GM18517 (cell line): ENCODE results near the gene CWF19L1.
A peak's percentile ranks its signal among the peaks of the same experiment; 100 is the strongest.

ENCODE experiments used
- ATAC-seq: cut with Tn5 transposase; IDR thresholded peaks from one replicate; pipeline ENCODE4 v1.9.1; 2021; ENCODE audit warnings: mild to moderate bottlenecking, moderate library complexity; ENCODE audit not compliant: unreplicated experiment

The CWF19L1 gene

DNA sequence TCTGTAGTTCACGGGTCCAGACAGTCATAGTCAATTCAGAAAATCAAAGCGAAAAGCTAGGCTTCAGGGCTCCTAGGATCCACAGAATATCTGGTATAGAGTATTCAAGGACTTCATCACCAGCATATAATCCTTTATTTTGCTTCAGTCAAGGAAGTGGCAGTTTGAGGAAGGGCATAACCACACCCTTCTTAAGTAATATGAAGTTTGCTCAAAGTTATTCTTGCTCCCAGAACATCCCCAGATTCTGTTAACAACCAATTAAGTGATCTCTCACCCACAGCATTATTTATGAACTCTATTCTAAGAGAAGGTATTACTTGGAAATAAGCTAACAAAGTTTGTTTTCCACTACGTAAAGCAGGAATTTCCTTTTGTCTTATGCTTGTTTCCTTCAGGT lies 13.2 kb downstream of the CWF19L1 start:
- ATAC-seq, result no peak

DNA sequence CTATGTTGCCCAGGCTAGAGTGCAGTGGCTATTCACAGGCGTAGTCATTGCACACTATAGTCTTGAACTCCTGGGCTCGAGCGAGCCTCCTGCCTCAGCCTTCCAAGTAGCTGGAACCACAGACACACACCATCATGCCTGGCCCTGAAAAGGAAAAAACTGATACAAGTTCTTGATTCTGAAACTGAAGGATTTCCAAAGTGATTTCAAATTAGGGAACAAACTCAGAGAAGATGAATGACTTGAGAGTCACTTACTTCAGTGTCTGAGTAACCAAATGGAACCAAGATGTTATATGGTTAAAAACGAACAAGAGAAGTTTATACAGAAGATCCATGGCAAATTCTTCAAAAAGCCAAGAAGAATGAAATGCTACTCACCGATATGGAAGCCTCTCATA lies 14.4 kb downstream of the CWF19L1 start:
- no peak for ATAC-seq

DNA sequence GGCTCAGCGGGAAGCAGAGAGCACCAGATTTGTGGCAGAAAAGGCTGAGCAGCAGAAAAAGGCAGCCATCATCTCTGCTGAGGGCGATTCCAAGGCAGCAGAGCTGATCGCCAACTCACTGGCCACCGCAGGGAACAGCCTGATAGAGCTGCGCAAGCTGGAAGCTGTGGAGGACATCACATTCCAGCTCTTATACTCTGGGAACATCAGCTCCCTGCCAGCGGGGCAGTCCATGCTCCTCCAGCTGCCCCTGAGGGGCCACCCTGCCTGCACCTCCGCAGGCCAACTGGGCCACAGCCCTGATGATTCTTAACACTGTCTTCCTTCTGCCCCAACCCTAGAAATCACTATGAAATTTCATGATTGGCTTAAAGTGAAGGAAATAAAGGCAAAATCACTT lies 18.6 kb downstream of the CWF19L1 start:
- ATAC-seq, result no peak

DNA sequence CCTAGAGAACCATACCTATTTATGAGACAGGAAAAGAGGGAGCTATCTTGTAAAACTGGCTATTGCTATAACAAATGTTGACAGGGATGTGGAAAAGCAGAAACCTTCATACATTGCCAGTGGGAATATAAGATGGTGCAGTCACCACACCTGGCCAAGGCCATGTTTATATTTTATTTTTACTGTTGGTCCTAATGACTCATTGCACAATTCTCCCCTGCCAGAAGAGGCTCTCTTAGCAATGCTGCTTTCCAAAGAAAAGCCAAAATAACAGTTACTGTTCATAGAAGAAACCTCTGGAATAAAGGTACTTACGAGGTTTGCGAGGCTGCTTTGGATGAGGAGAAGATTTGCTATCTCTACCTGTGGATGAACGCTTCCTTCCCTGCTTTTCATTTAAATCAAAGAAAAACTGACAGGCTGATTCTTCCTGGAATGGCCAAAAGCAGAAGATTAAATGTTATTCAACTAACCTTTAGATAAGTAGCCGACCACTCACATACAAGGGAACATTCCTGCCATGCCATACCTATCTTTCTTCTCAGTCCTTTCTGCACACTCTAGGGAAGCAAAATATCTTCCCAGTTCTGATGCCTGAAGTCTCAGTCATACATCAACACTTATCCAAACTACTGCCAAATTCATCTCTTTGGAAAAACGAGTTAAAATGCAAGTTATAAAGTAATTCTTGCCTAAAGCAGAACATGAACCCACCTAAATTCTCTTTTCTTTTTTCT lies 21.8 kb downstream of the CWF19L1 start:
- no peak for ATAC-seq

DNA sequence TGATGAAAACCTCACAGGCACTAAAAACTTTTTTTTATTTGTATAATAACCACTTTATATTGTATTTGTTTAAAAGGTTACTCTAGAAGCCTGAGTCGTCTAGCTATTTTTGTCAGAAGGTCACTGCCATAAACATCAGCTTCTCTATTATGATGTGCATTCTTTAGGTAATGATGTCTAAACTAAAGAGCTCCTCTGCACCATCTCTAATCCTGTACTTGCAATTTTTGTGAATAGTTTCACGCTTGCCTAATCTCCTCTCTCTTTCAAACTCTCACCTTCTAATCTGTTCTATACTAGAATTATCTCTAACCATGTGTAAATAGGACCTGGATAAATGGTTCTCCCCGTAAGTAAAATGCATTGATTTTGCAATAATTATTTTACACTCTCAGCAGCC lies 27.6 kb downstream of the CWF19L1 start:
- ATAC-seq, result no peak

DNA sequence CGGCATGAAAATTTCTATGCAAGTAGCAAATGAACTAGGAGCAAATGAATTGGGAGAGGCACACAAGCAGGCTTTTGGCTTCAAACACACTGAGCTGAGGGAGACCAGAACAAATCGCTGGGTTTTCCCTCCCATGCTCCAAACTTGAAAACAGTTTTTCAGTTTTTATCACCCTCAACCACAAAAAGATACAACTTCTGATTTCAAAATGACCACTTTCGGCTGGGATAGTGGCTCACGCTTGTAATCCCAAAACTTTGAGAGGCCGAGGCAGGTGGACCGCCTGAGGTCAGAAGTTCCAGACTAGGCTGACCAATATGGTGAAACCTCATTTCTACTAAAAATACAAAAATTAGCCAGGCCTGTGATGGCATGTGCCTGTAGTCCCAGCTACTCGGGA lies 29.0 kb downstream of the CWF19L1 start:
- ATAC-seq, result no peak

DNA sequence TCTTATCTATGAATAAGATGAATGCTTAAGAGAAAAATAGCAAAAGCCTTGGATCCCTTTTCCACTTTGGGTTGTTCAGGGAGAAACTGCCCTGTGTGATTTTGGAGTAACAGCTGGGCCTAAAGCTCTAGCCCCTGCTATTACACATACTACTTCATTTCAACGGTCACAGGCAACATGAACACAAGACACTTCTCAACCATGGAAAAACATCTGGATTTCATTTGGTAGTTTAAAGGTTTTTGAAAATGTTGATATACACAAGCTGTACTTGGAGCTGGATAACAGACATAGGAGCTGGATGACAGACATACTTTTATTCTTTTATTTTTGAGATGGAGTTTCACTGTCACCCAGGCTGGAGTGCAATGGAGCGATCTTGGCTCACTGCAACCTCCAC lies 35.3 kb downstream of the CWF19L1 start:
- no peak for ATAC-seq

DNA sequence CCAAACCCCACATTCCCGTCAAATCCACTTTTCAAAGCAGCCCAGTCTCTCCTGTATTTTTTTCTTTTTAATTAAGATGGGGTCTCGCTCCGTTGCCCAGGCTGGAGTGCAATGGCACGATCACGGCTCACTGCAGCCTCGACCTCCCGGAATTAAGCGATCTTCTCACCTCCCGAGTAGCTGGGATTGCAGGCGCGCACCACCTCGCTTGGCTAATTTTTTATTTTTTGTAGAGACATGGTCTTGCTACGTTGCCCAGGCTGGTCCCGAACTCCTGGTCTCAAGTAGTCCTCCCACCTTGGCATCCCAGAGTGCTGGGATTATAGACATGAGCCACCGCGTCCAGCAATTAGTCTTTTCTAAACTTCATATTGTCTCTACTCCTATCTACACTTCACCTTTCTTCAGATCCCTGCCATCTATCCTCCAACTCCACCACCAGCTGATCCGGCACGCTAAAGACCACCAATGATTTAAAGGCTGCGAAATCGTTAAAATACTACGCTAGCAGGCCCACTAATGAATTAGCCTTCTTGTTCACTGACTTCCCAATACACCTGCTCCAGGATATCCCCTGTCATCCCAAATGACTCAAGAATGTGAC lies 37.5 kb downstream of the CWF19L1 start:
- ATAC-seq, result no peak

DNA sequence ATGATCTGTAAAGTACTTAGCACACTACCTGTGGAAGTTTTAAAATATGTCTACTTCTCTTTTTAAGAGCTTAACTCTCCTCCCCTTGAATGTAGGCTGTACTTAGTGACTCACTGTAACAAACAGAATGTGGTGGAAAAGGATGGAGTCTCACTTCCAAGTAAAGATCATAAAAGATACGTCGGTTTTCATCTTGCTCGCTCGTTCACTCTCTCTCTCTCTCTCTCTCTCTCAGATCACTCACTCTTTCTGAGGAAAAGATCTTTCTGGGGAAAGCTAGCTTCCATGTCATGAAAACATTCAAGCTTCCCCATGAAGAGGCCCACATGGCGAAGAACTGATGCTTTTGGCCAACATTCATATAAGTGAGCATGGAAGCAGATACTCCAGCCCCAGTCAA lies 43.6 kb downstream of the CWF19L1 start:
- ATAC-seq, result no peak

DNA sequence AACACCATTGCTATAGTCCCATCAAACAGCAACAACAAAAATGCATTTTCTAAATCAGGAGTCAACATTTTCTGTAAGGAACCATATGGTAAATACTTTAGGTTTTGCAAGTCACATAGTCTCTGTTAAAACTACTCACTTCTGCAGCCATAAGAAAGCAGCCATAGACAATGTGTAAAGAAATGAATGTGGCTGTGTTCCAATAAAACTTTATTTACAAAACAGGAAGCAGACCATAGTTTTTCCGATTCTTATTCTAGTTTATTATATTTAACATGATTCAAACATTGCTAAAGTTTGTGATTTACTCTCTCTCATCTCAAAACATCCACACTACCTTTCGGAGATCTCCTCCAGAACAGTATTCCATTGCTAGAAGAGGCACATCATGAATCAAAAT lies 44.9 kb downstream of the CWF19L1 start:
- ATAC-seq, result no peak

DNA sequence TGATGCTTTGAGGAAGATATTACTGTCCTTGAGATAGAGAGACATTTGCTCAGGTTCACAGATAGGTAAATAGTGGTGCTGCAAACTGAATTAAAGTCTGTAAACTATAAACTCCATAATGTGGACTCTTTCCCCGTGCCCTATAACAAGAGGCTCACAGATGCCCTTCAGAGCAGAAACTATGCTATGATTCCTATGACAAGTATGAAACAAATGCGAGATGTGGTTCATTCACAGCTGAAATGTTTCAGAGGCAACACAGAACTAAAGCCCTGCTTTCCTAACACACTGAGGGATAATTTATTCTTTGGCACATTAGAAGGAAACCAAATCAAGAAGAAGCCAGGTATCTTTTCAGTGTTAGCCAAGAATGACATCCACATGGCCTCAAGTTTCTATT lies 51.4 kb downstream of the CWF19L1 start:
- no peak for ATAC-seq

DNA sequence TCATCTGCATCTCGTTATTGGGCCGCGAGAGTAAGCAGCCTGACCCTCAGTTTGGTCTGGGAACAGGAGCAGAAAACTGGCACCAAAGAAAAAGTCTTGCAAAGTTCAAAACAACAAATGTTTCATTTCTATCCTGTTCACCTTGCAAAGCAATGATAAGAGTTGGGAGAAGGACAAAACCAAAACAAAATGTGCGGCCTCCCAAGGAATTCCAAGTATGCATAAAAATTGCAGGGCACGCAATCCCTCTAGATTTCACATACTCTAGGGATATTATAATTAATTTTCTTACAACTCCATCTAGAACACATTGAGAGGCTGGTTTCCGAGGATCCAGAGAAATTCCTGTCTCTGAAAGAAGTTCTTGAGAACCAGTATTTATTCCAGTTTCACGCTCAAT lies 58.1 kb downstream of the CWF19L1 start:
- ATAC-seq, result no peak

DNA sequence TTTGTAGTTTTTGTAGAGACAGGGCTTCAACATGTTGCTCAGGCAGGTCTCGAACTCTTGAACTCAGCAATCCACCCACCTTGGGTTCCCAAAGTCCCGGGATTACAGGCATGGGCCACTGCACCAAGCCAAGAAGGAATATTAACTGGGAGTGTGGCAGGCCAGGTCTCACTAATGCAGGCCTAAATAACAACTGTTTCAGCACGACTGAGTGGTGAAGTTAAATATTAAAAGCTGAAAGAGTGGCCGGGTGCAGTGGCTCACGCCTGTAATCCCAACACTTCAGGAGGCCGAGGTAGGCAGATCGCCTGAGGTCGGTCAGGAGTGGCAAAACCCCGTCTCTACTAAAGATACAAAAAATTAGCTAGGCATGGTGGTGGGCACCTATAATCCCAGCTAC lies 59.2 kb downstream of the CWF19L1 start:
- ATAC-seq, result no peak

DNA sequence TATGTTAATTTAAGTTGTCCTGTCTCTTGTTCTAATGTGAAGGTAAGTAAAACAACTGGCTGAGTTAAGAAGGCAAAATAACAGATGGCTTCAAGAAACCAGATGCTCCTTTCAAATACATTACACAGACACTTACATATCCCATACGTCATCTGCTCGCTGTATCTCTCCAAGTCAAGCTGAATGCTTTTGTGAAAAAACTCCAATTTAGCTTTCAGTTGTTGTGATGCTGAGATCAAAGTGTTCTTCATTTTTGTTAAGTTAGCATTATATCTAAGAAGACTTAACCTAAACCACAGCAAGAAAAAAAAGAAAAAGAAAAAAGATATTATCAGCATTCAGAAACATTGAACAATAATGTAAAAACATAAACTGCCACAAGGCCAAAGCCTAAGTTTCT lies 63.1 kb downstream of the CWF19L1 start:
- no peak for ATAC-seq

DNA sequence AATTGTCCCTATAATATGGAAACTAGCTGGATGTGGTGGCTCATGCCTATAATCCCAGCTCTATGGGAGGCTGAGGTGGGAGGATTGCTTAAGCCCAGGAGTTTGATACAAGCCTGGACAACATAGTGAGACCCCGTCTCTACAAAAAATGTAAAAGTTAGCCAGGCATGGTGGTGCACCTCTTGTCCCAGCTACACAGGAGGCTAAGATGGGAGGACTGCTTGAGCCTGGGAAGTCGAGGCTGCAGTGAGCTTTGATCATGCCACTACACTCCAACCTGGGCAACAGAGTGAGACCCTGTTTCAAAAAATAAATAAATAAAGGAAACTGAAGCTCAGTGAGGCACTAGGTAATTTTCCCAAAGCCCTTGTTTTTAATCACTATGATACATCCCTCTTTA lies 65.9 kb downstream of the CWF19L1 start:
- ATAC-seq, result no peak

DNA sequence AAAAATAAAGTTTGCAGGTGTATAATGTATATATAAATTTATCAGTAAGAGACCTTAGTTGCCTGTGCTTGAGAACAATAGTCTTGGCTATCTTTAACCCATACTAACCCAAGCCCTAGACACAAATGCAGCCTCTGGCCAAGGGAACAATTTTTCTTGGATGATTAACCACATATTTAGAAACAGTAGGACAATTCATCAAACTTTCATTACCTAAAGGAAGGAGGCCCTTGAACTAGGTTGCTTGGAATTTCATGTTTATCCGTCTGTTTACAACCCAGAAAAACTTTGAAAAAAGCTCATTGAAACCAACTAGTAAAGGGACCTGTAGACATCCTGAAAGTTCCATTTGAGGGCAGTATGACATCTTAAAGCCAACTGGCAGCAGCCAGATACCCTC lies 72.7 kb downstream of the CWF19L1 start:
- no peak for ATAC-seq

DNA sequence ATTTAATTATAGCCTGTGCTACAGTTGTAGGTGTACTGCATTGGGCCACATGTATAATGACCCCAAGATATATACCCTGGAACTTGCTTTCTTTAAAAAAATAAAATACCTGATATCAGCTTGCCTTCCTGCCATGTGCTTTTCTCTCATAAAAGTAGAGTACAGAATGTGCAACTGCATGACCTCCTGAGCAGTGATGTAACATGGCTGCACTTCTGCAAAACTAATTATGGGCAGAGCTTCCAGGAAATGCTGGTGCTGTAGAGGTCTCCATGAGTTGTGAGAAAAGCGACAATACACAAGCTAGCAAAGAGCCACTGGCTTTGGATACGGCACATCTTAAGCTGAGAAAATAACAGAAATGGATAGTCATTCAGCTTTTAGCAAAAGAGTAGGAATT lies 75.1 kb downstream of the CWF19L1 start:
- no peak for ATAC-seq

DNA sequence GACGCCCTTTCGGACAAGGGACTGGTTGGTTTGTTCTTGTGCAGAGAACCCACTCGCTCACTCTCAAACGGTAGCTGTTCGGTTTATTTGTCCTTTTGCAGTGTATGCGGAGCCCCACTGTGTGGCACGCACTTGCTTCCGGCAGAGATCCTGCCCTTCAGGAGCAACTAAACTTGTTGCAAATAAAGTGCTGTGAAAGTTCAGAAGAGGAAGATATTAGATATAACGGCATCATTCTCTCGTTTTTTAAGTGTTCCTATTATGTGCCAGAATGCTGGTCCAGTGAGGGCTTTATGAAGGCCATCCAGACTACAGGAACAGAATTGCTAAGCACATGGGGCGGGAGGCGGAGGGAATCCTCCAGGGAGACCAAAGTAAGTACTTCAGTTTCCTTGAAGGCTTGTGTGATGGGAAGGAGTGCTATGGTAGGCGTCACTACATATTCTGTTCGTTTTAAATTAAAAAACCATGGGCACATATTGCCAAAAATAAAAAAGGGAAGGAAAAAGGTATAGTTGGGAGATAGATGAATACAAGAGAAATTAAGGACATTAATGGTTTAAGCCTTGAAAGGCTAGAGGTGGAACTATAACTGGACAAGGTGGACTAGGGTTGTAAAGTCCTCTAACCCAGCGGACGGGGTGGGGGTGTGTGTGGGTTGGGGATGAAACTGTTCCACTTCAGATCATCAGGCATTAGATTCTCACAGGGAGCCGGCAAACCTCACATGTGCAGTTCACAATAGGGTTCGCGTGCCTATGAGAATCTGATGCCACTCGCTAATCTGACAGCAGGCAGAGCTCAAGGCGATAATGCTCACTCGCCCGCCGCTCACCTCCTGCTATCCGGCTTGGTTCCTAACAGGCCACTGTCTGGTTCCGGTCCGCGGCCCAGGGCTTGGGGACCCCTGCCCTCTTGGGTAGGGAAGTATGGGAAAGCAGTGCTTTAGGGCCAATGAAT lies 80.9 kb downstream of the CWF19L1 start:
- ATAC-seq, result peak; percentile 56

DNA sequence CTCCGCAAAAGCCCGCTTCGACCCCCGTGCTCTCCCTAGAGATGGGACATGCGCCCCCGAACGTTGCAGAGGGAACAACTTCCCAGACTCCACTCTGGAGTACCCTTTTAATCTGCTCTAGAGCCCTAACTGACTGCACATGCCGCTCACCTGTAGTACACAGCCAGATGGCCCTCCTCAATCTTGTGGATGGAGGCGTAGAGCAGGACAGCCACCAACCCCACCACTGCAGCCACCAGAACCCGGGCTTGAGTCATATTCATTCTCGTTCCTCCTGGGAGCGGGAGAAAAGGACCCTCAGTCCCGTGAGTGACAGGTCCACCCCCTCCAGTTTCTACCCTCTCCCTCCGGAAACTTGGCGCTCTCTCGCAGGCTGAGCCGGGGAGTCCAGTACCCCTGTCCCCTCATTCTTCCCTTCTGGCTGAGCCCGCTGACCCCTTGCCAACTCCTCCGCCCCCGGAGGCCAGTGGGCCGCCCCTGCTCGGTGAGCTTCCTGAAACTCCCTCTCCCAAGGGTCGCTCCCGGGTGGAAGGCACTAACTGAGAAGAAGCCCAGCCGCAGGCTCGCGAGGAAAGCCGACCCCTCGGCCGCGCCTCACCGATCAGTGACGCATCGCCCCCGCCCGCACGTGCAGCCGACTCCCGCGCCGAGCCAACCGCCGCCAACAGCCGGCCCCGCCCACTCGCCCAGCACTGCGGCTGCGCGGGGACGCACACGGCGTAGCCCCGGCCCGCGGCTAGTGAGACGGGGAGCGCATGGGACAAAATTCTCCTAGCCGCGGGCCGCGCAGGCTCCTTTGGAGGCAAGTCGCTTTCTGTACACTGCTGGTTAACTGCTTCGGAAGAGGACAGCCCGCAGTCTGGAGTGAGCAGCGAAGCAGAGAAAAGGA lies 81.8 kb downstream of the CWF19L1 start, which contains the start of gene ERLIN1:
ERLIN1 (minus strand) TSS at position 666 of the 889 bp plus-strand sequence; CDS start at position 263, 403 bp downstream.
- ATAC-seq, result peak; percentile 67

DNA sequence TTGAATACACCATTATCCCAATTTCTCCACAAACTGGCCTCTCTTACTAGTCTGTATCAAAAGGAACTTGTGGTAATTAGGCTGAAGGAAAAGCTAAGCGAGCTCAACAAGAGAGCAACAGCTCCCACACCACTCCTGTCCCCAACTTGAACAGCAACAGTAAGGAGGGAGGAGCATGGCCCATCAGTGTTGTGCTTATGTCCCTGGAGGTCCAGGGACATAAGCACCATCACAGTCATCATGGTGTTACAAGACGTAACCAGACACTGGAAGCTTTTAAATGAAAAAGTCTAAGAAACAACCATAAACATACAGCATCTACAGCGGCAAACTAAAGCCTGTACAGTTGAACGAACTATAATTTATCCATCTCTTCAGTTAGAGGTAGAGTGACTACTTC lies 82.6 kb downstream of the CWF19L1 start:
- ATAC-seq, result peak; percentile 19

DNA sequence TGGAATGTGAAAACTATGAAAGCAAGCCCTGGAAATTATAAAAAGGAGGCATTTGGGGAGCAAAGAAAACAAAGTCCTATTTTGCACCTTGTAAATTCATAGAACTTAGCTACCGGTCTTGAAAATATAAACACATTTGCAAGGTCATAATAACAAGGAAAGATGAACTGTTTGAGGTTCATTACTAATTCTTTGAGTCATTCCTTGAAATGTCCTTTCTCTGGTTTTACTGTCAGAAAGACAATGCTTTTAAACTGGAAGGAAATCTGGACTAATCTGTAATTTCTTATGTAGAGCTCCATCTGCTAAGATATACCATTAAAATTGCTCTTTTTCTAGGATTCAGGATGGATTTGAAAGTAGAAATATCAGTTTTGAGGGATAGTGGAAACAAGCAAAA lies 83.0 kb downstream of the CWF19L1 start:
- ATAC-seq, result no peak
